Endothelial cell of umbilical vein (primary cell): Measurements from ENCODE around the gene CHRNA7. TPM values are rescaled to one million over a fixed set of nuclear protein-coding genes. Genes with fewer than 3 reads are reported as not detected.

Experiments
- BruUV-seq: library from RNA; stranded (reverse); fragments of 400-500 nt; replicated peaks from 2 replicates; lab custom pipeline; 2021; lab: Mats Ljungman, UMichigan
- CTCF ChIA-PET: fragments of 300-600, 350-600 bp; sonication (Branson Sonifier 250); formaldehyde crosslinking; loops from one replicate; lab custom pipeline; 2021; ENCODE audit warnings: antibody characterized with exemption, inconsistent platforms; lab: Charles Lee
- POLR2A ChIA-PET: fragments of 300-600, 350-600 bp; sonication (Branson Sonifier 250); formaldehyde crosslinking; loops from one replicate; lab custom pipeline; 2021; ENCODE audit warnings: antibody characterized with exemption, inconsistent platforms; lab: Charles Lee
- DNase-seq: peaks from one replicate; pipeline ENCODE4 v3.0.0-alpha.2; 2011; ENCODE audit warnings: low read depth, low spot score
- FAIRE-seq: peaks from 2 replicates; lab custom pipeline; 2011; peaks lifted over from hg19 to GRCh38; lab: Jason Lieb, UNC
- H2AFZ ChIP-seq: 2 replicates; pipeline ENCODE4 v1.6.0; 2012; ENCODE audit warnings: low read depth, low read length, control low read depth, inconsistent platforms
- H3K27ac ChIP-seq: 2 replicates; pipeline ENCODE4 v1.5.1; 2011; ENCODE audit warnings: low read depth, mild to moderate bottlenecking, control low read depth, low read length, moderate library complexity; ENCODE audit not compliant: insufficient read depth
- H3K27me3 ChIP-seq, 2 experiments: 2 replicates each; pipeline versions ENCODE4 v1.6.0 to v1.6.1; 2011; ENCODE audit warnings: low read length in 2 of 2, mixed read lengths in 1 of 2; ENCODE audit not compliant: control insufficient read depth in 2 of 2, insufficient read depth in 2 of 2
- H3K36me3 ChIP-seq, 2 experiments: 2 replicates in 1 of 2; 3 replicates in 1 of 2; pipeline ENCODE4 v1.5.1; 2011; ENCODE audit warnings: low read length in 2 of 2, mild to moderate bottlenecking in 1 of 2, moderate library complexity in 1 of 2; ENCODE audit not compliant: control insufficient read depth in 2 of 2, insufficient read depth in 2 of 2; ENCODE audit errors: extremely low read depth in 1 of 2
- H3K4me1 ChIP-seq: 3 replicates; pipeline ENCODE4 v1.5.1; 2011; ENCODE audit warnings: mild to moderate bottlenecking, low read length; ENCODE audit not compliant: control insufficient read depth, insufficient read depth; ENCODE audit errors: extremely low read depth
- H3K4me2 ChIP-seq: 2 replicates; pipeline ENCODE4 v1.6.1; 2011; ENCODE audit warnings: low read length, control low read depth, mixed read lengths; ENCODE audit not compliant: insufficient read depth
- H3K4me3 ChIP-seq, 3 experiments: fragments of 200-600 bp in 1 of 3; sonication (generic), shearing (Covaris generic) in 1 of 3; replicated peaks in 1 of 3; 2 replicates each; pipeline ENCODE4 v1.5.1; 2011 to 2016; ENCODE audit warnings: control low read depth in 3 of 3, low read length in 3 of 3, mild to moderate bottlenecking in 2 of 3, inconsistent platforms in 1 of 3, low read depth in 1 of 3, moderate library complexity in 1 of 3; ENCODE audit not compliant: insufficient read depth in 1 of 3
- H3K79me2 ChIP-seq: 2 replicates; pipeline ENCODE4 v1.6.0; 2012; ENCODE audit warnings: low read length, inconsistent platforms; ENCODE audit not compliant: control insufficient read depth, insufficient read depth
- H3K9ac ChIP-seq: replicated peaks from 2 replicates; pipeline ENCODE3; 2011; ENCODE audit warnings: low read length, control low read depth; ENCODE audit not compliant: insufficient read depth; ENCODE audit errors: extremely low read depth
- H3K9me1 ChIP-seq: replicated peaks from 3 replicates; pipeline ENCODE4 v1.6.0; 2011; ENCODE audit warnings: mild to moderate bottlenecking, low read length; ENCODE audit not compliant: control insufficient read depth, insufficient read depth; ENCODE audit errors: extremely low read depth
- H3K9me3 ChIP-seq: replicated peaks from 2 replicates; pipeline ENCODE4 v1.5.1; 2012; ENCODE audit warnings: low read length, inconsistent platforms; ENCODE audit not compliant: control insufficient read depth, insufficient read depth
- H4K20me1 ChIP-seq: replicated peaks from 2 replicates; pipeline ENCODE3; 2011; ENCODE audit warnings: mild to moderate bottlenecking, low read length; ENCODE audit not compliant: control insufficient read depth, insufficient read depth; ENCODE audit errors: extremely low read depth
- EZH2 ChIP-seq: IDR thresholded peaks from 2 replicates; pipeline ENCODE4 v1.6.1; 2012; ENCODE audit warnings: borderline replicate concordance, low read depth, mild to moderate bottlenecking, moderate library complexity, low read length, inconsistent platforms; ENCODE audit not compliant: severe bottlenecking
- FOS ChIP-seq: IDR thresholded peaks from 2 replicates; pipeline ENCODE4 v1.6.1; 2011; ENCODE audit warnings: mild to moderate bottlenecking, low read length, moderate library complexity, borderline replicate concordance; ENCODE audit not compliant: insufficient read depth
- GATA2 ChIP-seq: IDR thresholded peaks from 2 replicates; pipeline ENCODE4 v1.7.0; 2011; ENCODE audit warnings: low read depth, mild to moderate bottlenecking, moderate library complexity, mixed read lengths, low read length; ENCODE audit not compliant: insufficient read length, insufficient read depth
- JUN ChIP-seq: IDR thresholded peaks from 2 replicates; pipeline ENCODE4 v1.6.1; 2011; ENCODE audit warnings: borderline replicate concordance, low read depth; ENCODE audit not compliant: insufficient read length, insufficient read depth
- MYC ChIP-seq: IDR thresholded peaks from one replicate; pipeline ENCODE4 v1.6.1; 2011; ENCODE audit warnings: mild to moderate bottlenecking, low read depth, low read length
- POLR2A ChIP-seq: IDR thresholded peaks from 2 replicates; pipeline ENCODE4 v1.6.1; 2012; ENCODE audit warnings: low read depth, mild to moderate bottlenecking, control low read depth, low read length
- POLR2AphosphoS5 ChIP-seq: IDR thresholded peaks from 2 replicates; pipeline ENCODE4 v1.6.1; 2012; ENCODE audit warnings: low read depth, mild to moderate bottlenecking, control low read depth, low read length, moderate library complexity; ENCODE audit not compliant: insufficient read depth
- dilution Hi-C: fragments of 300-500 bp; cut with MboI; formaldehyde crosslinking; loops from one replicate; pipeline ENCODE4 v1.15.0; 2019; ENCODE audit warnings: low sequenced_read_pairs; ENCODE audit not compliant: extremely low pct_ligation_motif_present
- intact Hi-C: fragments of 100-400 bp; cut with micrococcal nuclease; formaldehyde crosslinking; loops from one replicate; pipeline ENCODE4 v1.10.0; 2022
- polyA plus RNA-seq, 4 experiments: library from polyadenylated mRNA; depleted of rRNA in 3 of 4; stranded (reverse) in 3 of 4; unstranded in 1 of 4; fragments of >200 nt; gene quantifications; 2 replicates each; pipeline versions ENCODE4 v1.2.1 to v1.2.3, GENCODE V29; 2011 to 2012; ENCODE audit warnings: missing spikeins in 1 of 4
- total RNA-seq: library from RNA; stranded (reverse); gene quantifications from 2 replicates; pipeline ENCODE4 v1.2.3, GENCODE V29; 2021
- TF ChIP-seq, protein P1 (sequence below): IDR thresholded peaks from 2 replicates; pipeline ENCODE4 v1.6.1; 2011; ENCODE audit not compliant: insufficient read depth, insufficient read length
- TF ChIP-seq, protein P2 (sequence below), 2 donors: IDR thresholded peaks; 1 replicate in 1 of 2; 2 replicates in 1 of 2; pipeline ENCODE4 v1.5.1; 2011; ENCODE audit warnings: low read length in 2 of 2, mild to moderate bottlenecking in 2 of 2, moderate library complexity in 2 of 2, control low read depth in 1 of 2, inconsistent platforms in 1 of 2, low read depth in 1 of 2; ENCODE audit not compliant: insufficient read depth in 1 of 2; ENCODE audit errors: extremely low read depth in 1 of 2

Gene CHRNA7
- total and polyA plus RNA-seq, 2 donors (not counting 3 experiments of a cell fraction or from before 2014, with no cell fraction given) = 0.70 to 2.6 TPM

DNA sequence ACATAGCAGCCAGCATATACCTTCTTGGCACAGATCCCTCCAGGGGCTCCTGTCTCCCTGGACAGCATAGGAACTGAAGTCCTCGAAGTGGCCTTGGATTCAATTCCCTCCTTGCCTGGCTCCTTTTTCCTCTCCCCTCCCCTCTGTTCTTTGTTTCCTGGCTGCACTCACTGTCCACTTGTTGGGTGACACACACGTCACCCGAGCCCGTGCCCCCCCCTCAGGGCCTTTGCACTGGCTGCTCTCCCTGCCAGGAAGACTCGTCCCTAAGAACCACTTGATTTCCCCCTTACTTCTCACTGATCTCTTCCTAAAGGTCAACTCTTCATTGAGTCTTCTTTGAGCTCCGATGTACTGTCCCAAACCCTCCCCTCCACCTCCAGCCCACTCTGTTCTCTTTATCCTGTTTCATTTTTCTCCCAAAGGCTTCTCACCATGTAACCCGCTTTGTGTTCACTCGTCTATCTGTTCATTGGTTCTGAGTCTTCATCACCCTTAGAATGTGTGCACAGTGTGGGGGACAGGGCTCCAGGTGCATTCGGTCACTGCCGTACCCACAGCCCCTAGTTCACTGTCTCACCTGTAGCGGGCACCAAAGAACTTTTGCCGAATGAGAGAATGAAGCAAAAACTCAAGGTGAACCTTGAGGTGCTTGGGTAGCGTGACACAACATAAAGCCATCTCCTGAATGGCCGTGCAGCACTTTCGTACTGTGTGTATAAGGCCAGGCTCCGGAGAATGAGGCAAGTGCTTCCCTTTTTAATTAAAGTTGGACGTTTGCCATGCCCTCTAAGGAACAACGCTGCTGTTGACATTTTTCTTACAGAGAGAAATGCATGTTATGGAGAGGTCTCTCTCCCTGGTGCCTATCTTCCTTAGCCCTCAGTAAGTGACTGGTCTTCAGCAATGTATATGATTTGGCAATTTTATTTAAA, 74.0 kb downstream of the CHRNA7 start:
- no peak overlapping the region for H3K4me3 ChIP-seq
- H3K4me2 ChIP-seq = no peak overlapping the region
- no peak for TF ChIP-seq GATA2
- TF ChIP-seq, protein P1, sequence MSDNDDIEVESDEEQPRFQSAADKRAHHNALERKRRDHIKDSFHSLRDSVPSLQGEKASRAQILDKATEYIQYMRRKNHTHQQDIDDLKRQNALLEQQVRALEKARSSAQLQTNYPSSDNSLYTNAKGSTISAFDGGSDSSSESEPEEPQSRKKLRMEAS = no peak
- TF ChIP-seq, protein P2, sequence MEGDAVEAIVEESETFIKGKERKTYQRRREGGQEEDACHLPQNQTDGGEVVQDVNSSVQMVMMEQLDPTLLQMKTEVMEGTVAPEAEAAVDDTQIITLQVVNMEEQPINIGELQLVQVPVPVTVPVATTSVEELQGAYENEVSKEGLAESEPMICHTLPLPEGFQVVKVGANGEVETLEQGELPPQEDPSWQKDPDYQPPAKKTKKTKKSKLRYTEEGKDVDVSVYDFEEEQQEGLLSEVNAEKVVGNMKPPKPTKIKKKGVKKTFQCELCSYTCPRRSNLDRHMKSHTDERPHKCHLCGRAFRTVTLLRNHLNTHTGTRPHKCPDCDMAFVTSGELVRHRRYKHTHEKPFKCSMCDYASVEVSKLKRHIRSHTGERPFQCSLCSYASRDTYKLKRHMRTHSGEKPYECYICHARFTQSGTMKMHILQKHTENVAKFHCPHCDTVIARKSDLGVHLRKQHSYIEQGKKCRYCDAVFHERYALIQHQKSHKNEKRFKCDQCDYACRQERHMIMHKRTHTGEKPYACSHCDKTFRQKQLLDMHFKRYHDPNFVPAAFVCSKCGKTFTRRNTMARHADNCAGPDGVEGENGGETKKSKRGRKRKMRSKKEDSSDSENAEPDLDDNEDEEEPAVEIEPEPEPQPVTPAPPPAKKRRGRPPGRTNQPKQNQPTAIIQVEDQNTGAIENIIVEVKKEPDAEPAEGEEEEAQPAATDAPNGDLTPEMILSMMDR (IDR thresholded peaks at IDR 0.05; ENCODE audit: extremely low read depth in 1 of 2, insufficient read depth in 1 of 2, low read depth in 1 of 2, low read length in 2 of 2) = no peak
- TF ChIP-seq POLR2A = no peak
- no peak for TF ChIP-seq FOS
- TF ChIP-seq POLR2AphosphoS5 = no peak
- no peak for TF ChIP-seq JUN
- TF ChIP-seq EZH2 = no peak
- TF ChIP-seq MYC = no peak
- CTCF ChIA-PET = no interaction called here
- no peaks in the 10 kb centered on the region for H3K9me3 ChIP-seq
- no peak for FAIRE-seq
- no peaks in the 10 kb centered on the region for H3K9me1 ChIP-seq
- no TSS peak for BruUV-seq
- H3K9ac ChIP-seq = no peak overlapping the region
- dilution Hi-C loops = no loop called here
- H3K4me1 ChIP-seq = no peaks in the 10 kb centered on the region
- intact Hi-C loops = no loop called here
- DNase-seq = no peak
- H2AFZ ChIP-seq = no peak overlapping the region
- H3K36me3 ChIP-seq = no peaks in the 10 kb centered on the region
- no peak overlapping the region for H3K27ac ChIP-seq
- no peaks in the 10 kb centered on the region for H3K27me3 ChIP-seq
- POLR2A ChIA-PET = no interaction called here
- H3K79me2 ChIP-seq = no peaks in the 10 kb centered on the region
- H4K20me1 ChIP-seq = no peaks in the 10 kb centered on the region
